Measurements from ENCODE around the gene ZNF398. TPM values are rescaled to one million over a fixed set of nuclear protein-coding genes. Genes with fewer than 3 reads are reported as not detected.
A peak's percentile ranks its signal among the peaks of the same experiment; 100 is the strongest.

ZNF398 gene
- total and polyA plus RNA-seq, 4 donors: 3.0 to 14.6 (median 8.4) TPM

DNA sequence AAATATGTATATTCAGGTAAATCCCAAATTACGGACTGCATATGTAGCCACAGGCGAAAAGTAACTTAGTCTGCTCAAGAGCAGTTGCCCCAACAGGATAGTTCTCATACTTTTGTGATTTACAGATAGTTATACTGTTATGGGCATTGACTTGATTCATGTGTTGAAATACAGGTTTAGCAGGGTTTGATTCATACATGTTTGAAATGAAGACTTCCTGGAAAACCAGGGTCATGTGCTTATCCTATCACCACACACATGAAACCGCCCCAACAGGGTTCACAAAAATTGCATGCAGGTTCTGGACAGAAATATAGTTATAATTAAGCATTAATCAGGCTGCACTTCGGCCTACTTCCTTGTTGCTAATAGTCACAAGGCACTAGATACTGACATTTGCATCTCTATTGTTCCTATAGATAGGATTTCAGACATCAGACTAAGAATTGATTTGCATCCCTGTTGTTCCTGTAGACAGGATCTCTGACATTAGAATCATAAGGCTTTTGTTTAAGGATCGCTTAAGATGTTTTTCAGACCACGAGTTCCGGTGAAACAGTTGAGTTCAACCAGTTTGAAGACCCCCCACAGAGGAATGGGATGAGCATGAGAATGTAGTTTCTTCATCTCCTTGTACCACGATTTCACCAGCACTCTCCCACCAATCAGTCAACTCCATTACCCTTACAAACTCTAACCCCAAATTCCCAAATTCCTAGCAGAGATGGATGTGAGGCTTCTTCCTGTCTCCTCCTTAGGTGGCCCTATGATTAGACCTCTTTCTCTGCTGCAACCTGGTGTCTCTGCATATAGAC lies 2.0 kb upstream of the ZNF398 start:
- ATAC-seq (ENCODE audit: insufficient read depth, low FRiP score) (no peak), DNase-seq (peak in 2 of 3 donors; percentile 23 to 60)
- H3K36me3 ChIP-seq (ENCODE audit: control insufficient read depth in 4 of 4, insufficient read depth in 4 of 4, low read length in 4 of 4): no peaks in the 10 kb centered on the region
- no peaks in the 10 kb centered on the region for H3K27me3 ChIP-seq (ENCODE audit: control insufficient read depth in 3 of 3, insufficient read depth in 3 of 3, low read length in 2 of 3)
- H3K4me1 ChIP-seq (ENCODE audit: control insufficient read depth in 5 of 5, insufficient read depth in 5 of 5, low read length in 5 of 5): peaks cover 0 to 8% (median 0%) of the 10 kb centered on the region in 5 donors
- no peak overlapping the region for H3K4me3 ChIP-seq
- 82 to 86% methylated on average over 8 of the region's 8 CpGs for WGBS, 2 donors
- peak overlapping the region in 1 of 2 donors; percentile 40 for H3K27ac ChIP-seq (ENCODE audit: low read depth in 1 of 2, low read length in 1 of 2)
- TF ChIP-seq CTCF (IDR thresholded peaks at IDR 0.05; ENCODE audit: control extremely low read depth, extremely low read depth): no peak
- no peak overlapping the region for H3K9ac ChIP-seq (ENCODE audit: insufficient read depth in 1 of 2, low read length in 2 of 2)
- H3K9me3 ChIP-seq (ENCODE audit: control insufficient read depth in 4 of 4, insufficient read depth in 3 of 4, low read length in 3 of 4): no peaks in the 10 kb centered on the region

DNA sequence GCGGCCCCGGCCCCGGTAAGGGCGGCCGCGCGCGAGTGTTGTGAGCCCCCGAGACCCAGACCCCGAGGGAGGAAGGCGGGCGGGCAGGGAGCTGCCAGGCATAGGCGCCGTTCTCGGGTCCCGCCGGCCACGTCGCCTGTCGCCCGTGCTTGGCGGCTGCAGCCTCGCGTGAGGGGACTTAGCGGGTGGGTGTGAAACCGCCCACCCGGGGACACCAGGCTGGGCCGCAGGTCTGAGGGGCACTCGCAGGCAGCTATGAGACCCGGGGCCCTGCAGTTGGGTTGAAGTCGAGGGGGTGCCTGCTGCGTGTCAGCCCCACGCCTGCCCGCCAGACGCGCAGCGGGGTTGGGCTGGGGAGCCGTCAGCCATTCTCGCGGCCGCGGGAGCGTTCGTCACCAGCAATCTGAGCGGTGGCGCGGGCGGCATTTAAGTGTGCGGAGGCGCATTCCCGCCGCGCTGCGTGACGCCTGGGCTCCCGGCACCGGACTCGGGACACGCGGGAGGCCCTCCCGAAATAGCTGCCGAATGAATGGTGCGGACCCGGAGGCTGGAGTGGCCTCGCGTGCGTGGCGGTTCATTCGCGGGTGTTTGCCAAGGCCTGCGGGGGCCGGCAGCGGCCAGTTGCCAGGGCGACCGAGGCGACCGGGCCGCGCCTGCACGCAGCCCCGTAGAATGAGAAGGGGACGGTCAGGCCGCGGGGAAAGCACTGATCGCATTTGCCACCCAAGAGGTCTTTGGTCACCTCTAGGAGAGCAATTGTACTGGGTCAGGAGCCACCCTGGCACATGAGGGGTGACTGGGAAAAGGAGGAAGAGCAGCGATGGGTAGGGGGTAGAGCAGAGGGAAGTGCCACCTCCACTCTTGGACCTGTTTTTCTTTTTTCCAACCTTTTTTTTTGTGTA lies 750 bp downstream of the ZNF398 start:
- no peak for TF ChIP-seq CTCF (IDR thresholded peaks at IDR 0.05; ENCODE audit: control extremely low read depth, extremely low read depth)
- ATAC-seq (ENCODE audit: insufficient read depth, low FRiP score): peak; percentile 56

DNA sequence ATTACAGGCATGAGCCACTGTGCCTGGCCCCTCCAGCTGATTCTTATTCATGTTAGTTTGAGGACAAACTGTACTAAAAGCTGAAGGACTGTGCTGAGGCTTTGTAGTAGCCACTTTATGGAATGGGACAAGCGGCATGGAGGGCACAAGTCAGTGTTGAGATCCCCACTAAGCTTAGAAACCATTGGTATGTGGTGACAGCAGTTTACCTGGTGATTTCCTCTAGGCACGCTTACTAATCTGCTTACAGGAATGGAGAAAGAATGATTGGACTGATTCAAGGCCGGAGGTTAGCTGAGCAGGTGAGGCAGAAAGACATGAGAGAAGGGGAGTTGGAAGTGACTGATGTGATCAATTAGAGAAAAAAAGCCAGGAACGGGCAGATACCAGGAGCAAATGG lies 3.7 kb downstream of the ZNF398 start:
- Histone ChIP-seq H3K4me1 (ENCODE audit: control insufficient read depth in 5 of 5, insufficient read depth in 5 of 5, low read length in 5 of 5) (peaks cover 0 to 4% (median 0%) of the 10 kb centered on the region in 5 donors), H3K4me3 (no peak overlapping the region), H3K9me3 (ENCODE audit: control insufficient read depth in 4 of 4, insufficient read depth in 3 of 4, low read length in 3 of 4) (no peaks in the 10 kb centered on the region), H3K9ac (ENCODE audit: insufficient read depth in 1 of 2, low read length in 2 of 2) (no peak overlapping the region), H3K36me3 (ENCODE audit: control insufficient read depth in 4 of 4, insufficient read depth in 4 of 4, low read length in 4 of 4) (peaks cover 0 to 6% (median 3%) of the 10 kb centered on the region in 4 donors), H3K27ac (ENCODE audit: low read depth in 1 of 2, low read length in 1 of 2) (no peak overlapping the region), H3K27me3 (ENCODE audit: control insufficient read depth in 3 of 3, insufficient read depth in 3 of 3, low read length in 2 of 3) (no peaks in the 10 kb centered on the region)
- ATAC-seq (ENCODE audit: insufficient read depth, low FRiP score) (no peak), DNase-seq (no peak)
- WGBS, 2 donors: 72 to 78% methylated on average over 4 of the region's 4 CpGs
- TF ChIP-seq CTCF (IDR thresholded peaks at IDR 0.05; ENCODE audit: control extremely low read depth, extremely low read depth): no peak

More for the DNA sequence above, 750 bp downstream of the ZNF398 start:
- peak overlapping the region; percentile 85 for H3K4me3 ChIP-seq
- WGBS, 2 donors: 0 to 1% methylated on average over 84 to 86 of the region's 86 CpGs
- peak overlapping the region; percentile 56 to 87 for H3K9ac ChIP-seq (ENCODE audit: insufficient read depth in 1 of 2, low read length in 2 of 2)
- H3K9me3 ChIP-seq (ENCODE audit: control insufficient read depth in 4 of 4, insufficient read depth in 3 of 4, low read length in 3 of 4): no peaks in the 10 kb centered on the region
- H3K27me3 ChIP-seq (ENCODE audit: control insufficient read depth in 3 of 3, insufficient read depth in 3 of 3, low read length in 2 of 3): no peaks in the 10 kb centered on the region
- H3K36me3 ChIP-seq (ENCODE audit: control insufficient read depth in 4 of 4, insufficient read depth in 4 of 4, low read length in 4 of 4): no peaks in the 10 kb centered on the region
- peaks cover 0 to 8% (median 0%) of the 10 kb centered on the region in 5 donors for H3K4me1 ChIP-seq (ENCODE audit: control insufficient read depth in 5 of 5, insufficient read depth in 5 of 5, low read length in 5 of 5)
- DNase-seq: peak; percentile 60 to 68 (median 65)
- peak overlapping the region; percentile 95 for H3K27ac ChIP-seq (ENCODE audit: low read depth in 1 of 2, low read length in 1 of 2)

Measured in lung (tissue), 12 donors.